HepG2 (cell line): Measurements from ENCODE around the gene EXOC6B. TPM values are rescaled to one million over a fixed set of nuclear protein-coding genes. Genes with fewer than 3 reads are reported as not detected.
A peak's percentile ranks its signal among the peaks of the same experiment; 100 is the strongest.

ENCODE experiments used
- ATAC-seq: fragments of 200-7000 bp; cut with Tn5 transposase; 3 replicates; pipeline ENCODE4 v1.9.1; 2020; ENCODE audit warnings: mild to moderate bottlenecking, moderate library complexity
- BruUV-seq: library from RNA; stranded (reverse); fragments of 400-500 nt; replicated peaks from 2 replicates; lab custom pipeline; 2021; lab: Mats Ljungman, UMichigan
- CTCF ChIA-PET: fragments of 300-600 bp; formaldehyde crosslinking; extraction: SDS; loops from one replicate; lab custom pipeline; 2021; ENCODE audit warnings: low total read pairs, inconsistent platforms, low intra/inter-chr PET ratio; lab: Yijun Ruan, JAX
- POLR2A ChIA-PET: fragments of 350-600 bp; sonication (Branson Sonifier 250); formaldehyde crosslinking; loops from one replicate; lab custom pipeline; 2020; ENCODE audit warnings: antibody characterized with exemption, inconsistent platforms; lab: Yijun Ruan, JAX
- DNase-seq: peaks from one replicate; pipeline ENCODE4 v3.0.0-alpha.2; 2015; ENCODE audit warnings: low spot score
- FAIRE-seq: peaks from 3 replicates; lab custom pipeline; 2011; peaks lifted over from hg19 to GRCh38; lab: Jason Lieb, UNC
- H2AFZ ChIP-seq: one replicate; pipeline ENCODE4 v1.6.1; 2011; ENCODE audit warnings: low read length, inconsistent platforms
- H3K27ac ChIP-seq: fragments of 300-600 bp; 3 replicates; pipeline ENCODE4 v1.8.0; 2011; ENCODE audit warnings: mixed run types, mild to moderate bottlenecking, mixed read lengths, low read length, inconsistent platforms; ENCODE audit not compliant: insufficient read depth; ENCODE audit errors: extremely low read length
- H3K27me3 ChIP-seq, 2 experiments: fragments of 200-600 bp in 1 of 2; 2 replicates in 1 of 2; 3 replicates in 1 of 2; pipeline versions ENCODE4 v1.6.0 to v1.8.0; 2011; ENCODE audit warnings: low read length in 2 of 2, mild to moderate bottlenecking in 2 of 2, moderate library complexity in 2 of 2, inconsistent platforms in 1 of 2; ENCODE audit not compliant: insufficient read depth in 2 of 2, control insufficient read depth in 1 of 2
- H3K36me3 ChIP-seq, 2 experiments: fragments of 200-600 bp in 1 of 2; replicated peaks in 1 of 2; 2 replicates in 1 of 2; 3 replicates in 1 of 2; pipeline versions ENCODE4 v1.5.1 to v1.8.0; 2011; ENCODE audit warnings: low read length in 2 of 2, inconsistent platforms in 1 of 2; ENCODE audit not compliant: insufficient read depth in 2 of 2, control insufficient read depth in 1 of 2
- H3K4me1 ChIP-seq: 2 replicates; pipeline ENCODE4 v1.5.1; 2012; ENCODE audit warnings: low read length, inconsistent platforms; ENCODE audit not compliant: insufficient read depth
- H3K4me2 ChIP-seq: 2 replicates; pipeline ENCODE4 v1.6.0; 2011; ENCODE audit warnings: low read depth, low read length, inconsistent platforms
- H3K4me3 ChIP-seq, 3 experiments: fragments of 200-600 bp in 1 of 3; sonication (generic), shearing (Covaris generic) in 1 of 3; replicated peaks in 1 of 3; 2 replicates each; pipeline ENCODE4 v1.5.1; 2011 to 2016; ENCODE audit warnings: low read length in 3 of 3, inconsistent platforms in 2 of 3, low read depth in 2 of 3, mild to moderate bottlenecking in 2 of 3, control low read depth in 1 of 3, mixed read lengths in 1 of 3; ENCODE audit not compliant: insufficient read depth in 1 of 3
- H3K79me2 ChIP-seq: one replicate; pipeline ENCODE4 v1.6.1; 2011; ENCODE audit warnings: low read length, inconsistent platforms; ENCODE audit not compliant: insufficient read depth
- H3K9ac ChIP-seq: 2 replicates; pipeline ENCODE4 v1.6.0; 2011; ENCODE audit warnings: mild to moderate bottlenecking, low read depth, low read length, inconsistent platforms; ENCODE audit not compliant: insufficient read depth
- H3K9me3 ChIP-seq: 2 replicates; pipeline ENCODE4 v1.5.1; 2012; ENCODE audit warnings: mild to moderate bottlenecking, low read length
- H4K20me1 ChIP-seq: 2 replicates; pipeline ENCODE4 v1.6.0; 2011; ENCODE audit warnings: inconsistent platforms, mild to moderate bottlenecking, low read length, moderate library complexity; ENCODE audit not compliant: insufficient read depth
- CEBPG ChIP-seq: IDR thresholded peaks from 2 replicates; pipeline ENCODE4 v1.6.1; 2016
- PAF1 ChIP-seq: IDR thresholded peaks from 2 replicates; pipeline ENCODE4 v1.6.1; 2016; ENCODE audit warnings: missing genetic modification reagents, missing compliant biosample characterization
- TBX2 ChIP-seq: sonication (generic); formaldehyde crosslinking; IDR thresholded peaks from 2 replicates; pipeline ENCODE4 v1.5.0; 2020; ENCODE audit warnings: missing genetic modification reagents, mild to moderate bottlenecking, borderline replicate concordance
- ZNF10 ChIP-seq: sonication (generic); formaldehyde crosslinking; IDR thresholded peaks from 2 replicates; pipeline ENCODE4 v1.4.0; 2020; ENCODE audit warnings: mild to moderate bottlenecking, low read depth, missing genetic modification reagents, borderline replicate concordance
- ZNF441 ChIP-seq: sonication (generic); formaldehyde crosslinking; IDR thresholded peaks from 2 replicates; pipeline ENCODE4 v1.7.0; 2021; ENCODE audit warnings: missing genetic modification reagents, borderline replicate concordance
- ZNF562 ChIP-seq: sonication (generic); formaldehyde crosslinking; IDR thresholded peaks from 2 replicates; pipeline ENCODE4 v1.8.0; 2022; ENCODE audit warnings: missing genetic modification reagents, borderline replicate concordance
- ZNF761 ChIP-seq: sonication (generic); formaldehyde crosslinking; conservative IDR thresholded peaks from 2 replicates; pipeline ENCODE4 v1.4.0; 2020; ENCODE audit warnings: mild to moderate bottlenecking, missing genetic modification reagents
- whole genome bisulfite sequencing: methylation state at CpG from one replicate; pipeline ENCODE4 v1.1.6; 2017; ENCODE audit warnings: low lambda C conversion rate; 5-methylcytosine and 5-hydroxymethylcytosine counted together
- in situ Hi-C: cut with HindIII; loops from 2 replicates; pipeline ENCODE4 v1.10.0; 2017; ENCODE audit warnings: low pct_unique_long_range_greater_than_20kb; ENCODE audit not compliant: extremely low pct_ligation_motif_present
- intact Hi-C: fragments of 100-400 bp; cut with micrococcal nuclease; formaldehyde crosslinking; loops from one replicate; pipeline ENCODE4 v1.10.0; 2022; ENCODE audit not compliant: unreplicated experiment
- polyA plus RNA-seq, 8 experiments: library from polyadenylated mRNA; depleted of rRNA in 3 of 8; stranded (reverse) in 7 of 8; unstranded in 1 of 8; fragments of >200 nt; fragmentation: Illumina TruSeq in 4 of 8; extraction: Trizol in 4 of 8; gene quantifications; 2 replicates each; pipeline versions ENCODE4 v1.2.1 to v1.2.3, GENCODE V29; 2011 to 2016; ENCODE audit warnings: low read depth in 4 of 8, missing spikeins in 1 of 8, mixed read lengths in 1 of 8; ENCODE audit not compliant: insufficient read depth in 1 of 8
- total RNA-seq, 5 experiments: library from RNA; depleted of rRNA; stranded (reverse); fragments of >200 nt; fragmentation: Illumina TruSeq; extraction: Trizol; gene quantifications; 2 replicates each; pipeline ENCODE4 v1.2.3, GENCODE V29; 2016; ENCODE audit warnings: low read depth in 1 of 5
- TF ChIP-seq, protein P1 (sequence below): sonication (generic); formaldehyde crosslinking; IDR thresholded peaks from 2 replicates; pipeline ENCODE4 v1.4.0; 2020; ENCODE audit warnings: missing genetic modification reagents
- TF ChIP-seq, protein P2 (sequence below): sonication (generic); formaldehyde crosslinking; IDR thresholded peaks from 2 replicates; pipeline ENCODE4 v1.8.0; 2022; ENCODE audit warnings: mild to moderate bottlenecking, missing genetic modification reagents, borderline replicate concordance

Gene EXOC6B
- total and polyA plus RNA-seq, 2 of the 13 experiments (the other 11 are each of a cell fraction or from before 2014, with no cell fraction given), result 9.1 to 15.9 TPM

DNA sequence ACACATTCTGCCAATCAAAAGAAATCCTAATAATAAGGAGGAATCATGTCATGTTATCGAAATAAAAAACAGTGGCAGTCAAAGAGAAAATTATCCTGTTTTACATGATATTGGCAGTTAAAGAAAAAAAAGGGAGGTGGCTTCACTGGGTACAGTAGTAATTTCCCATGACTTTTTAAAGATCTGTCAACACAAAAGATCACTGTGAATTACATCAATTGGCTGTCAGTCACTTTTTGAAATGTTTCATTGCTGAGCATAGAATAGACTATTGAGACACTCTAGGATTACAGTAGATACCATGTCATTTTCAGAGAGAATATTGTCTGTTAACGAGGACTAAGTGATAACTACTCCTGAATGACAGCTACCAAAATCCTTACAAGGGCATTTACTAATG lies 342.5 kb downstream of the EXOC6B start (continued):
- TF ChIP-seq, protein P1, sequence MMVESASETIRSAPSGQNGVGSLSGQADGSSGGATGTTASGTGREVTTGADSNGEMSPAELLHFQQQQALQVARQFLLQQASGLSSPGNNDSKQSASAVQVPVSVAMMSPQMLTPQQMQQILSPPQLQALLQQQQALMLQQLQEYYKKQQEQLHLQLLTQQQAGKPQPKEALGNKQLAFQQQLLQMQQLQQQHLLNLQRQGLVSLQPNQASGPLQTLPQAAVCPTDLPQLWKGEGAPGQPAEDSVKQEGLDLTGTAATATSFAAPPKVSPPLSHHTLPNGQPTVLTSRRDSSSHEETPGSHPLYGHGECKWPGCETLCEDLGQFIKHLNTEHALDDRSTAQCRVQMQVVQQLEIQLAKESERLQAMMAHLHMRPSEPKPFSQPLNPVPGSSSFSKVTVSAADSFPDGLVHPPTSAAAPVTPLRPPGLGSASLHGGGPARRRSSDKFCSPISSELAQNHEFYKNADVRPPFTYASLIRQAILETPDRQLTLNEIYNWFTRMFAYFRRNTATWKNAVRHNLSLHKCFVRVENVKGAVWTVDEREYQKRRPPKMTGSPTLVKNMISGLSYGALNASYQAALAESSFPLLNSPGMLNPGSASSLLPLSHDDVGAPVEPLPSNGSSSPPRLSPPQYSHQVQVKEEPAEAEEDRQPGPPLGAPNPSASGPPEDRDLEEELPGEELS (CRISPR knock-in tag), result no peak
- TF ChIP-seq, protein P2, sequence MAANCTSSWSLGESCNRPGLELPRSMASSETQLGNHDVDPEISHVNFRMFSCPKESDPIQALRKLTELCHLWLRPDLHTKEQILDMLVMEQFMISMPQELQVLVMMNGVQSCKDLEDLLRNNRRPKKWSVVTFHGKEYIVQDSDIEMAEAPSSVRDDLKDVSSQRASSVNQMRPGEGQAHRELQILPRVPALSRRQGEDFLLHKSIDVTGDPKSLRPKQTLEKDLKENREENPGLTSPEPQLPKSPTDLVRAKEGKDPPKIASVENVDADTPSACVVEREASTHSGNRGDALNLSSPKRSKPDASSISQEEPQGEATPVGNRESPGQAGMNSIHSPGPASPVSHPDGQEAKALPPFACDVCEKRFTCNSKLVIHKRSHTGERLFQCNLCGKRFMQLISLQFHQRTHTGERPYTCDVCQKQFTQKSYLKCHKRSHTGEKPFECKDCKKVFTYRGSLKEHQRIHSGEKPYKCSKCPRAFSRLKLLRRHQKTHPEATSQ (CRISPR knock-in tag), result no peak
- TF ChIP-seq PAF1 (CRISPR knock-in tag) (no peak), ZNF562 (CRISPR knock-in tag) (no peak), ZNF441 (CRISPR knock-in tag) (no peak), ZNF10 (CRISPR knock-in tag) (no peak), TBX2 (CRISPR knock-in tag) (no peak)

DNA sequence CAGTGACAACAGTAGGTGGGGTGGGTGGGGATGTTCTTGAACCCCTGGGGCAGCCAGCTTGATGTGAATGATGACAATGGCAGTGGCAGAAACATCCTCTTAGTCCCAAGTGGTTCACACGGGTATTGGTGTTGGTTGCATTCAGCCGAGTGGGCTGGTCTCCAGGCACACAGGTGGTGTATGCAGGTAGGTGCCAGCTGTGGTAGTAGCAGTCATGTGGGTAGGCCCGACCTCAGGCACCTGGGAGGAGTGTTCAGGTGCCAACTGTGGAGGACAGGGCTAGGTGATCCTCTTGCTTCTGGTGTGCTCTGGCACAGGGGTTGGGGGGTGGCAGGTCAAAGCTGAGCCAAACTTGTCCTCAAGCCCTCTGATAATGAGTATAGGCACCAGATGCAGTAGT lies 350.6 kb downstream of the EXOC6B start:
- ChIA-PET CTCF (no interaction called here), POLR2A (no interaction called here)
- no peaks in the 10 kb centered on the region for H3K79me2 ChIP-seq
- 96% methylated on average over 3 of the region's 3 CpGs for WGBS
- H3K27me3 ChIP-seq, result no peaks in the 10 kb centered on the region
- no peak for FAIRE-seq
- 0 out of 2 replicates have a peak, but pooled peaks have one; percentile 43 for TF ChIP-seq ZNF761
- TF ChIP-seq CEBPG (CRISPR knock-in tag), result no peak
- no peak overlapping the region for H3K4me2 ChIP-seq
- H4K20me1 ChIP-seq, result no peaks in the 10 kb centered on the region
- H3K9me3 ChIP-seq, result peaks cover 16% of the 10 kb centered on the region
- no peak overlapping the region for H3K9ac ChIP-seq
- ATAC-seq, result no peak
- in situ Hi-C loops, result no loop called here
- H2AFZ ChIP-seq, result no peak overlapping the region
- H3K4me1 ChIP-seq, result peaks cover 8% of the 10 kb centered on the region
- no peak overlapping the region for H3K4me3 ChIP-seq
- H3K36me3 ChIP-seq, result peaks cover 1 to 8% of the 10 kb centered on the region in 2 experiments; a peak in 3 of 5 replicates
- no TSS peak for BruUV-seq
- intact Hi-C loops, result no loop called here
- H3K27ac ChIP-seq, result no peak overlapping the region
- no peak for DNase-seq
